Stimulated activated CD8-positive, alpha-beta memory T cell treated with anti-CD3 and anti-CD28 coated beads, Interleukin-4, amount 100 ng/mL, for 48 hours (primary cell): ENCODE data around the gene IL4I1.
A peak's percentile ranks its signal among the peaks of the same experiment; 100 is the strongest.

Source experiments
- DNase-seq: peaks from one replicate; pipeline ENCODE4 v3.0.0-alpha.2; 2020

Gene IL4I1

GRCh38 chr19:49924004-49924880, 27.6 kb upstream of the IL4I1 start:
- no peak for DNase-seq

DNA sequence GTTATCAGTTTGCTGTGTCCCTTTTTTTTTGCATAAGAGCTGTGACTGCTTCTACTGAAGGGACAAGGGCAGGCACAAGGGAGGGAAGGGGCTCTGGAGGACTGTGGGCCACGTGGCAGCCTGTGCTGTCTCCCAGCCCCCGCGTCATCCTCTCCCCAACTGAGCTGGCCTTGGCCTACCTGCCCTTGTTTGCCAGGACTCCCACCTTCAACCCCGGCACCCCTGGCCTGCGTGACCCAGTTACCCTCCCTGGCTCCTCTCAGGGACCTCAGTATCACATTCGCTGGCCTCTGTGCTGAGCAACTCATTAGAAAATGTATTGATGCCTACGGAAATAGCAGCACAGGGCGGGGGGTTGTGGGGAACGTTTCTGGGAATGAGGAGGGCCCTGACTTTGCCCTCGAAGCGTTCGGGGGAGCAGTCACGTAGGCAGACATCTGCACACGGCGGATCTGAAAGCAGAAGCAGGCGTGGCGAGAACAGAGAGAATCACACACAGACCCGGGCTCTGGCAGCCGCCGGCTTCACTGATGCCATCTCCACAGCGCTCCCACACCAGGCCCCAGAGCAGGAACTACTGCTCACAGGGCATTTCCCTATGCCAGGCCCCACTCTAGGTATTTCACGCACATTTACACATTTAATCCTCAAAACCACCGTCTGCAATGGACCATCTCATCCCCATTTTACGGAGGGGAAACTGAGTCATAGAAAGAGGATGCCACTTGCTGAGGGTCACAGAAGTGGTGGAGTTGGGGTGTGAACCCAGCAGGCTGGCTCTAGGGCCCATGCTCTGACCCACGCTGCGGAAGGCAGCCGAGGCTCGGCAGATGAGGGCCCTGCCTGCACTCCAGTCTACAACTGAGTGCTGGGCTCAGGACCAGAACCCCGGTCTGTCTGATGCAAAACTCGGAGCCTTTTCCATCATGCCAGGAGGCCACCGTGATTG, 26.6 kb upstream of the IL4I1 start:
- DNase-seq: no peak

DNA sequence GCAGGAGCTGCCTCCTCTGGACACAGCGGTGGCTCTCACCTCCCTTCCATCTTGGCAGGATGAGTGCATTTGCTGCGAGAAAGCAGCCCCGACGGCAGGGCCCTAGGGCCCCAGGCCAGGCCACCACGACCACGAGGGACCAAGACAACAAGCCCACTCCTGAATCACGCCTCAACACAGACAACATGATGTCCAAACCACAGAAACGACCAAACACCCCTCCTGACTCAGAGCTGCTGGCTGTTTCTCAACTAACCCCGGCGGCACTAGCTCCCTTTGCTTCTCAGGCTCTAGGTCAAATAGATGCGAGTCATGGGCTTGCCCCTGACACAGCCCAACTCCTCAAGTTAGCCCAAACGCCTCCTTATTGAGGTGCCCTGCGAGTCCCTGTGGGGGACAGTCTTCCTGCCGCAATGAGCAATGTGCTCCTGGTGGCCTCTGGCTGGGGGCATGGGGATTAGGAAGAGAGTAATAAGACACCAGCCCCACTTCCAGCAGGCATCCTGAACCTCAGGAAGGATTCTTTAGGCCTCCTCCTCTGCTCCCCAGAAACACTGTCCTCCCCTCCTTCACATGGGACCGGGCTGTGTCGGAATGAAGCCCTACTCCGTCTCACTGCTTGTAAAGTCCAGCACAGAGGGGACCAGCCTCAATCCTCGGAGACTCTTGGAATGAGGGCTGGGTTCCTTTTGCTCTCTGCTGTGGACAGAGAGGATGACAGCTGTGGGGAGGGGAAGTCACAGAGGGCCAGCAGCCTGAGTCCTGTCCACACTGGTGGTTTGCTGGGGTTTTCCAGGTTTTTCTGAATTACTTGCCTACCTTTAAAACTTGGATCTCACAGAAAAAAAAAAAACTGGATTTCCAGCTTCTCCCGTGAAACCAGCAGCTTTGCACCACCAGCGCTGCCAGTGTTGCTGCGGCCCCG, 25.4 kb upstream of the IL4I1 start:
- peak; percentile 56 for DNase-seq

DNA sequence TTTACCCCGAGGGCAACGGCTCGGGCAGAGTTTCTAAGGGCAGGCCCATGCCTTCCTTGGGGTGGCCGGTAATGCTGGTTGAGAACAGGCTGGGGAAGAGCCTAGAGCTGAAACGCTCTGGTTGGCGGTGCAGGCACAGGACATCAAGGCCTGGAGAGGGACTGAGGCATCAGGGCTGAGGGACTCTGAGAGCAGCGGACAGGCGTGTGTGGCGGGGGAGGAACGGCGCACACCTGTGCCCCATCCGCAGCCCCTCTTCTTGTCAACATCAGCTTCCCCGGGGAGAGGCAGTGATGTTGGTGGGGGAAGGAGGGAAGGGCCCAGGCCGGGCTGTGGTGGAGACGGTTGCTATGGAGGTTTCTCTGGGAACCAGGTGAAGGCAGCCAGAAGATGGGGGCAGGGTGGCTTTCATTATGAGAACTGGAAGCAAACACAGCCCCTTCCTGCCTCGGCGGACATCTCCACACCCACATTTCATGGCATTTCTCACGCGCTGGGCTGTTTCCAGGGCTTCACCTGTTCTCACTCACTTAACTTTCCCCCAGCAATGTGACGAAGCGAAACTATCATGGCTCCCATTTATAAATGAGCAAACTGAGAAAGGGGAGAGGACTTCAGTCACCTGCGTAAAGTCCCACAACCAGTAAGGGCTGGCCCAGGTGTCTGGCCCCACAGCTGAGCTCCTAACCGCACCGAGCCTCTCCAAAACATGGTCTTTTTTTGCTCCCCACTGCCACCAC, 24.1 kb upstream of the IL4I1 start:
- DNase-seq: no peak

DNA sequence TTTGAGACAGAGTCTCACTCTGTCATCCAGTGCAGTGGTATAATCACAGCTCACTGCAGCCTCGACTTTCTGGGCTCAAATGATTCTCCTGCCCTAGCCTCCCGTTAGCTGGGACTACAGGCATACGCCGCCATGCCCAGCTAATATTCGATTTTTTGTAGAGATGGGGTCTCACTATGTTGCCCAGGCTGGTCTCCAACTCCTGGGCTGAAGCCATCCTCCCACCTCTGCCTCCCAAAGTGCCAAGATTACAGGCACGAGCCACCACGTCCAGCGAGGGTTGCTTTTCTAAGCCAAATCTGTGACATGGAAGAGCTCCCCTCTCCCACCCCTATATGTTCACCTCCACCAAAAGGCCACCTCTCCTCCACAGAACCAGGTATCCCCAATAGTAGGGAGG, 21.4 kb upstream of the IL4I1 start:
- no peak for DNase-seq

GRCh38 chr19:49916839-49917733, 20.4 kb upstream of the IL4I1 start:
- DNase-seq: no peak

DNA sequence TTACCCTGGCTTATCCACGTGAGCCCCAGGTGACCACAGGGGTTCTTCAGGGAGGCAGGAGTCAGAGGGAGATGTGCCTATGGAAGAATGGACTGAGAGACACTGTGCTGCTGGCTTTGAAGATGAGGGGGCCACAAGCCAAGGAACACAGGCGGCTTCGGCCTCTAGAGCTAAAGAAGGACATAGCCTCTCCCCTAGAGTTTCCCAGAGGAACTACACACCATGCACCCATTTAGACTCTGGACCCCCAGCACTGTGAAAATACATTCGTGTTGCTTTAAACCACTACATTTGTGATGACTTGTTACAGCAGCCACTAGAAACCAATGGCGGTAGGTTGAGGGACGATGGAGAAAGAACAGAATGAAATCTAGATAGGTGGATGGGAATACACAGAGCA, 18.6 kb upstream of the IL4I1 start:
- DNase-seq: no peak

GRCh38 chr19:49913720-49914119, 17.0 kb upstream of the IL4I1 start:
- DNase-seq: no peak

GRCh38 chr19:49912965-49913685, 16.4 kb upstream of the IL4I1 start:
- DNase-seq: no peak

GRCh38 chr19:49911381-49912145, 14.9 kb upstream of the IL4I1 start:
- DNase-seq: peak; percentile 60

DNA sequence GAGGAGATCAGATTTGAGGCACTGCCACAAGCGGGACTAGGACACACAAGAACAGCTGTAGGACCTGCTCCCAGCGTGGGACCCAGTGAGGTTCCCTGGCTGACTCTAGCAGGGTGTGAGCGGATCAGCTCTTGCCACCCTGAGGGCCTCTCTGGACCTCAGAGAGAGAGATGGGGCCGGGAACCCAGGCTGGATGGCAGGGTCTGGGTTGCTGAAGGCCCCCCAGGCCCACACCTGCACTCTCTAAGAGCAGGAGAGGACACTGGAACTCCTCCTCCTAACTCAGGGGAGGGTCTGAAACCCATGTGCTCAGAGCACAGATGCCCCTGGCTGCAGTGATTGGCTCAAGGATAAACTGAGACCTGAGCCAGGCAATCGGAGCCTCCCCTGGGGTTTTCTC, 13.5 kb upstream of the IL4I1 start:
- no peak for DNase-seq

DNA sequence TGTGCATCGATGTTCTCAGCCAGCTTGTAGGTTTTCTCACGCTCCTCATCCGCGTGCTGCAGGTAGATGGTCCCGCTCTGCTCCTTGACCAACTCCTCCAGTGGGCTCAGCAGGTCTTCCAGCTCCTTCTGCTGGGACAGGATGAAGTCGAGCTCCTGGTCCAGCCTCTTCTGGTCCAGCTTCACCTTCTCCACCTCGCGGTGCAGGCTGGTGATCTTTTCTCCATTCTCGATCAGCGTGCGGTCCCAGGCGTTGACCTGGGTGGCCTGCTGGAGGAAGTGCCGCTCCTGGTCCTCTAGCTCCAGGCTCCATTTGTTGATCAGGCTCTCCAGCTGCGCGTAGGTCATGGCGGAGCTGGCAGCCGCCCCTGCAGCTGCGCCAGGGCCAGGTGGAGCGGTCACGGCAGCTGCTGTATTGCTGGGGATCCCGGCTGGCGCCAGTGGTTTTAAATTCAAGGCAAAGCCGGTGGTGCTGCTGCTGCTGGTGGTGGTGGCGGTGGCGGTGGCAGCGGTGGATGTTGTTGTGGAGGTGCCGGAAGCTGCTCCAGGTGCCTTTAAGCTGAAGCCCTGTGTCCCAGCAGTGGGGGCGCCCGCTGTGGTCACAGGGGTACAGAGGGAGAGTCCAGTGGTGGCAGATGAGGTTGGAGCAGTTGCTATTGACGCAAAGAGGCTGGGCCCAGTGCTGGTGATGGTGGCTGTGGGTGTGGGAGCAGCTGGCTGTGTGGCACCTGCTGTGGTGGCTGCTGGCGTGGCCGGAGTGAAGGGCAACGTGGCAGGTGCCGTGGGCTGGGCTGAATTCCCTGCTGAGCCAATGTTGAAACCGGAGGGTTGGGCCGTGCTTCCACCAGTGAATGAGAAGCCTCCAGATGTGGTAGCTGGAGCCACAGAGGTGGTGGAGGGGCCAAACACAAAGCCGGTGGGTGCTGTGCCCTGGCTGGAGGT, 12.1 kb upstream of the IL4I1 start:
- no peak for DNase-seq

DNA sequence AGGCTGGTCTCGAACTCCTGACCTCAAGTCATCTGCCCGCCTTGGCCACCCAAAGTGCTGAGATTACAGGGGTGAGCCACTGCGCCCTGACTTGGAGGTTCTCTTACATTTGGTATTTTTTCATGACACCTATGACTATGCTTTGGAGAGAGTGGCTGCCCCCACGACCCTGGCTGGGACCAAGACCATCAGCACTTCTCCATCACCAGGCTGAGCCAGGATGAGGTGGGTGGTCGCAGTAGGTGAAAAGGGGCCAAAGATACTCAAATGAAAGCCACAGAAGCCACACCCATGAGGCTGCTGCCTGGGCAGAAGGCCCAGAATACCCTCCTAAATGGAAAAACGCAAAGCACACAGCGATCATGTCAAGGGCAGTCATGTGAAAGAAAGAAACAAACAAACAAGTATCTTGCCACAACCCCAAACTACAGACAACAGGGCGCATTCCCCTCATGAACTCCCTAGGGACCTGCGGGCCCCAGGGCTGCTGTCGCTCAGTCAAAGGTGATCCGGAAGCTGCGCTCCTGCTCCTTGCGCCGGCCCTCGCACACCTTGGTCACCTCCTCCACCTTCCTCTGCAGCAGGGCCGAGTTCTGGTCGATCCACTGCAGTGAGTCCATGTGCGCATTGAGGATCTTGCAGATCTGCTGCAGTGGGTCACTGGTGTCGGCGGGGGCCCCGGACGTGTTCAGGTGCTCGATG, 11.2 kb upstream of the IL4I1 start:
- DNase-seq: no peak

DNA sequence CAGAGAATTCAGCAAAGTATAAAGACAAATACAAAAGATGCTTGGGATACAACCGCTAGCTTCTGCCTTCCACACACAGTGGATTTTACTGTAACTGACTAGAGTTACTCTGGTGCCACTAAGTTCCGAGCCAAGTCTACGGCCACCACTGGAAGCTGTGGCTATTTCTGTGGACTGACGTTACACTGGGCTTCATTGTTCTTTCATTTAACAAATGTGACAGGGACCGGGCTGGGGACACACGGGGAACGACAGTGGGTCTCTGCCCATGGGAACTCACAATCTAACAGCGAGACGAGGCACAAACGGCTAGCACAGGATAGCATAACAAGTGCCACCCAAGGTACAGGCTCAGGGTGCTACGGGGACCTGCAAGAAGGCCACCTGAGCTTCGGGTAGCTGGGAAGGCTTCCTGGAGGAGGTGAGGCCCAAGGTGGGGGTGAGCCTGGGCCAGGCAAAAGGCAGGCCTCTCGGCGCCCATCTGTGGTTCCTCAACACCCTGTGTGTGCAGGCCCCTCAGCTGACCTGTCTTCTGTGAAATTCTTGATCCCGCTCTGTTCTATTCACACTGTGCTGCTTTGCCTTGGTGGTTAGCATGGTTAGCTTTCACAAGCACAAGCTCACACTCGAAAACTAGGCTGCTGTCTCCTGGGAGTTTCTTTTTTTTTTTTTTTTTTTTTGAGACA, 10.3 kb upstream of the IL4I1 start:
- no peak for DNase-seq

DNA sequence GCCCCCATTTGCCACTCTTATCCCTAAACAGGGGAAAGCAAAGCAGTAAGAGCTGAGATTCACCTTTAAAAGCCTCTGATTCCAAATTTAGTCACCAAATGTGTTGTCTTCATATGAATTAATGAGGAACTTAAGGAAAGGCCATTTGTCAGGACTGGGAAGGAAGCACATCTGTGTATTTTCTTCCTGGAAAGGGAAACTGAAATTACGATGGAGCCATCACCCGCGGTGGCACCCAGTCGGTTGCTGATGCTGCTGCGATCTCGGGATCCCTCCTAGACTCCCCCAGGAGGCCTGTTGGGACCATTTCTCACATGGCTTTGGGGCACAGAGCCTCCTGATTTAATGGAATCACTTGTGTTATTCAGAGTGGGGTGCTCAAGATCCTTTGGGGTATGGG, 7.4 kb upstream of the IL4I1 start:
- DNase-seq: no peak

GRCh38 chr19:49895566-49896297, 955 bp downstream of the IL4I1 start:
- DNase-seq: peak; percentile 77
